Left colon (tissue), 2 donors: ENCODE measurements around the gene PTPRD. TPM values are rescaled to one million over a fixed set of nuclear protein-coding genes. Genes with fewer than 3 reads are reported as not detected.

Experiments
- ATAC-seq: fragments of 200-7000 bp; cut with Tn5 transposase; one replicate; pipeline ENCODE4 v1.9.1; 2020; ENCODE audit warnings: mild to moderate bottlenecking, moderate library complexity
- DNase-seq, 2 donors: peaks; one replicate each; pipeline ENCODE4 v3.0.0-alpha.2; 2020
- intact Hi-C, 2 donors: fragments of 100-400 bp; cut with DNase I in 1 of 2; cut with micrococcal nuclease in 1 of 2; formaldehyde crosslinking; loops; one replicate each; pipeline versions ENCODE4 v1.11.2 to v1.14.0; 2022; cut with DNase I, micrococcal nuclease
- total RNA-seq, 2 donors: library from RNA; stranded (reverse); fragmentation: NEBNext Ultra II Directional; extraction: Animal tissue kit (Norgen Biotek cat#: 25700); gene quantifications; one replicate each; pipeline ENCODE4 v1.2.1, GENCODE V29; 2021
- donor health status: DM: no; HTN: no; CAD: no.
- donor health status: DM: yes; HTN: yes; CAD: no.

The PTPRD gene
- total RNA-seq, 2 donors from 2014 or later, result 95.1 to 107 TPM

- DNase-seq (no peak), ATAC-seq (no peak)
- intact Hi-C loops, result no loop called here
These were observed 1880.3 kb downstream of the PTPRD start for GRCh38 chr9:8732367-8733075.

DNA sequence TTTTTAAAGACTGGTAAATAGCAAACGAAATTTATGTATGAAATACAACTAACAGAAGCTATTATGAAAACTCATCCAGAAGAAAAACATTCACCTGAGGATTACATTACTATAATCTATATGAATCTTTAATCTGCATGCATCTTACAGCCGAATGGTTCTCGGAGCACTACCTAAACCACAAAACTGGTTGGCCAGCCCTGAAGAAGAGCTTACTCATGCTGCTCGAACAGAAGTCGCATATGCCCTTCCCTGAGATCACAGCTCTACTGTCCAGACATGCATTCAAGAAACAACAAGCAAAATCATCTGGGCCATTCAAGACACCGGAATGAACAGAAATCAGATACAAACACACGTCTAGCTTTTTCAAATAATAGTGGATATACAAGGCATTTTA lies 1882.2 kb downstream of the PTPRD start:
- DNase-seq, result no peak
- ATAC-seq, result no peak
- intact Hi-C loops, result no loop called here

GRCh38 chr9:8728910-8729309 lies 1883.9 kb downstream of the PTPRD start:
- intact Hi-C loops, result no loop called here
- no peak for DNase-seq
- ATAC-seq, result peak; percentile 87

DNA sequence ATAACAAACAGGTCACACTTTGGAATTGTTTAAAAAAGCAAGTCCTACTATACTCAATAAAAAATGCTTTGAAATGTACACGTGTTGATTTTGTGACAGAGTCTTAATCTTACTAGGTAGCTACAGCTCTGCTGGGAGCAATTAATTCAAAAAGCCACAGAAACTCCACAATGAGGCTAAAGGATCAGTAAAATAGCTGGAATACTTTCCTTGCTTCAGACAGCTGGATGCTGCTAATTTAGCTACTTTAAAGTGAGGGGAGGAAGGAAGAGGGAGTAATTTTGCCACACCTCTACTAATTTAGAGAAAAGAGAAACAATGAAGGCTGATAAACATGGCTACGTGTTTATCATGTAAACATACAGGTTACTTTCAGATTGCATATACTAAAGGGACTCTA lies 1885.6 kb downstream of the PTPRD start:
- ATAC-seq, result no peak
- intact Hi-C loops, result no loop called here
- DNase-seq, result no peak

- intact Hi-C loops, result no loop called here
- DNase-seq (no peak), ATAC-seq (no peak)
These were observed 1886.1 kb downstream of the PTPRD start for GRCh38 chr9:8726692-8727091.

- intact Hi-C loops, result no loop called here
- ATAC-seq, result no peak
- no peak for DNase-seq
These were observed 1887.2 kb downstream of the PTPRD start for GRCh38 chr9:8725635-8726034.

DNA sequence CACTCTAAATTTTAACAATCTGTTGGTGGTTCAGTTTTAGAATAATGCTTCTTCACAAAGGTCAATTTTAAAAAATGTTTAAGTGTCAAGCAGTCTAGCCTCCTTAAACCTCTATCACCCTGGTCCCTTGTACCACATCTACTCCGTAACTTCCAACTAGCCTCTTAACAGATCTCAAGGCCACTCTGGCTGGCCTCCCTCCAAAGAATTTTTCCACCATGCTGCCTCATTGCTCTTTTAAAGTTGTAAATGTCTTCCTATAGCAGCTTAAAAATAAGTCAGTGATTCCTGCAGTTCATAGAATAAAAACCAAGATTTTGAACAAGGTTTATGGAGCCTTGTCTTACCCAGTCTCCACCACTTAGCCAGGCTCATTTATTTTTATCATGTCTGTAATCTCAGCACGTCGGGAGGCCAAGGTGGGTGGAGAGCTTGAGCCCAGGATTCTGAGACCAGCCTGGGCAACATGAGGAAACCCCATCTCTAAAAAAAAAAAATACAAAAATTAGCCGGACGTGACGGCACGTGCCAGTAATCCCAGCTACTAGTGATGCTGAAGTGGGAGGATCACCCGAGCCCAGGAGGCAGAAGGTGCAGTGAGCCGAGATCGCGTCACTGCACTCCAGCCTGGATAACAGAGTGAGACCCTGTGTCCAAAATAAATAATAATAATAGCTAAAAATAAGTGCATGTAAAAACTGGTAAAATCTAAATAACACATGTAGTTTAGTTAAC lies 1888.4 kb downstream of the PTPRD start:
- intact Hi-C loops, result no loop called here
- DNase-seq, result no peak
- no peak for ATAC-seq

- ATAC-seq (no peak), DNase-seq (no peak)
- intact Hi-C loops, result no loop called here
These were observed 1889.6 kb downstream of the PTPRD start for GRCh38 chr9:8723195-8723594.

GRCh38 chr9:8719833-8720486 lies 1892.8 kb downstream of the PTPRD start:
- no peak for ATAC-seq
- DNase-seq, result no peak
- intact Hi-C loops, result no loop called here

DNA sequence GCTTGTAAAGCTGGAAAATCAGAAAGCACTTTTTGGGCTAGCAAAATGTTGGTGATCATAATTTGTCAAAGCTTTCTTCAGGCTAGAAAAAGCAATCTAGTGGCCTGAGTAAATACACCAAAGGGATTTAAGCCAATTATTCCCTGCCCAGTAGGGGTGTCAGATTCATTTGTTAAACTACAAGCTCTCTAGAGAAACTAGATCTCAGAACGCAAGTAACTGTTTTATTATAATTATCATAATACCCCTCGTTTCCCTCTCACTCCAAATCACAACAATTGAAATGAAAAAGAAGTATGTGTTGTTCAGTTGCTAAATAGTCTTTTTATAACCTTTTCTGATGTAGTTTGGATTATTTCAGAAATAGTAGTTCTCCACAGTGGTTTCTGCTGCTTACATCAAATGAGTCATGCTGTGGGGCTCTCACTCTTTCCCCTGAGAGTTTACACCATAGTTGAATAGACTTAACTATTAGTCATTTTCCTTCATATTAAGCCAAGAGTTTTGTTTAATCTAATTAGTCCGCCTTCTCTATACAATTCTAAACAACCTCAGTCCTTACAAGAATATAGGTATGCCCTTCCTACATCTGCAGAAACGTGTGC lies 1894.6 kb downstream of the PTPRD start:
- ATAC-seq, result no peak
- intact Hi-C loops, result no loop called here

DNA sequence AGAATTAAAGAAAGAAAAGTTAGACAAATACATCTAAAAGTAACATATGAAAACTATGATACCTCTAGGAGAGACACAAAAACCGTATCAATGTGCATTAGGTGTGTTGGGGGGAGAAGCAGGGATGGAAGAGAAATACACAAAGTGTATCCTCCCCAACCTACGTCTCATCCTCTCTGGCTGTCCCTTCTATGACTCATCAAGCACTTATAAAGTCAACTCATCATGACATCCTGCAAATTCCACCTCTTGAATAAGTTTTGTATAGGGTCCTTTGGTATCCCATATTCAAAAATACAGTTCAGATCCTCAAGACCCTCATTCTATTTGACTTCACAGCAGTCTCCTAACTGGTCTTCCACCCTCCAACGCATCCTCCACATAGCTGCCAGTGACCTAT lies 1895.7 kb downstream of the PTPRD start:
- no peak for DNase-seq
- ATAC-seq, result no peak
- intact Hi-C loops, result no loop called here

More for the DNA sequence above, 1894.6 kb downstream of the PTPRD start:
- no peak for DNase-seq

DNA sequence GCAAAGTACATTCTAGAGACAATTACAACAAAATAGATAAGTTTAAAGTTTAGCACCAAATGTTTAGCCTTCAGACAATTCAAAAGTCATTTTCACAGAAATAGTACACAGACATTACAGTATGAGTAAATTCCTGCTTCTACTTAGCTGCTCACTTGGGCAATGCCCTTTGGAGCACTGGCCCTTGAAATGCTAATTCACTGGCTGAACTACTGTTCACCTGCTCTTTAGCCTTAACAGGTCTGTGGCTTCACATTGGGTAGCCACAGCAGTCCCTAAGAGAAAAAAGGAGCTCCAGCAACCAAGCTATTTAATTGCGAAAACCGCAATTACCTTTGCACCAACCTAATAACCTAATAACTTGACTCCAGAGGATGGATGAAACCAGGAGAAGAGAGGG lies 1897.0 kb downstream of the PTPRD start:
- ATAC-seq, result no peak
- no peak for DNase-seq
- intact Hi-C loops, result no loop called here

- DNase-seq (no peak), ATAC-seq (no peak)
- intact Hi-C loops, result no loop called here
These were observed 1899.0 kb downstream of the PTPRD start for GRCh38 chr9:8713811-8714165.

DNA sequence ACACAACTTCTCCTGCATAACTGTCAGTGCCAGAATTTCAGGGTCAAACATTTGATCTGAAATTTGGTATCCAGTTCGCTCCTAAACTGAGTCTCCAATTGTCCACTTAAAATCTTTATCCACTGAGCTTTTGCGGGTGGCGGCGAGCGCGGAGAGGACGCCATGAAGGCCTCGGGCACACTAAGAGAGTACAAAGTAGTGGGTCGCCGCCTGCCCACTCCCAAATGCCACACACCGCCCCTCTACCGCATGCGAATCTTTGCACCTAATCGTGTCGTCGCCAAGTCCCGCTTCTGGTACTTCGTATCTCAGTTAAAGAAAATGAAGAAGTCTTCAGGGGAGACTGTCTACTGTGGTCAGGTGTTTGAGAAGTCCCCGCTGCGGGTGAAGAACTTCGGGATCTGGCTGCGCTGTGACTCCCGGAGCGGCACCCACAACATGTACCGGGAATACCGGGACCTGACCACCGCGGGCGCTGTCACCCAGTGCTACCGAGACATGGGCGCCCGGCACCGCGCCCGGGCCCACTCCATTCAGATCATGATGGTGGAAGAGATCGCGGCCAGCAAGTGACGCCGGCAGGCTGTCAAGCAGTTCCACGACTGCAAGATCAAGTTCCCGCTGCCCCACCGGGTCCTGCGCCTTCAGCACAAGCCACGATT lies 1899.5 kb downstream of the PTPRD start:
- intact Hi-C loops, result no loop called here
- ATAC-seq (no peak), DNase-seq (no peak)

GRCh38 chr9:8709731-8710130 lies 1903.1 kb downstream of the PTPRD start:
- intact Hi-C loops, result no loop called here
- DNase-seq (no peak), ATAC-seq (no peak)

DNA sequence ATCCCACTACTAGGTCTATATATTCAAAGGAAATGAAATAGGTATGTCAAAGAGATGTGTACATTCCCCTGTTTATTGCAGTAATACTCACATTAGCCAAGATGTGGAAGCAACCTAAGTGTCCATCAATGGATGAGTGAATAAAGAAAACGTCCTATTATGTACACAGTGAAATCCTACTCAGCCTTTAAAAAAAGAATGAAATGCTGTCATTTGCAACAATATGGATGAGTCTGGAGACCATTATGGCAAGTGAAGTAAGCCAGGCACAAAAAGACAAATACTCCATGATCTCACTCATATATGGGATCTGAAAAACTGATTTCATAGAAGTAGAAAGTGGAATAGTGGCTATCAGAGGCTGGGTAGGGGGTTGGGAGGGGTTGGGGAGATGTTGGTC lies 1904.1 kb downstream of the PTPRD start:
- intact Hi-C loops, result no loop called here
- no peak for ATAC-seq
- no peak for DNase-seq

DNA sequence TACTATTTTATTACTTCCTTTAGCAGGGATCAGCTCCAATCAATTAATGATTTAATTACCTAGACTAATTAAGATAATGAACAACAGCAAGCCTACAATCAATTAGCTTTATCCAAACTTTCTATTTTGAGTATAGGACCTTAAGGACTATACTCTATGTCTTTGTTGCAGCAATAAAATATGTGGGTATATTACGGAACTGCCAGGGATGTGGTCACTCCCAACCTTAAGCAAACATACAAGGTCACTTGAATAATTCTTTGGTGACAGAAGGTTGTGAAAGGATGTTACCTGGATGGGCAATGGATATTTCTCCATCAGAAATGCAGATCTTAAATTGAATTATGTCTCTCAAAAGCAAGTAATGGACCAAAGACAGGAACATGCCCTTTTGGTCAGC lies 1905.8 kb downstream of the PTPRD start:
- intact Hi-C loops, result no loop called here
- DNase-seq (no peak), ATAC-seq (peak; percentile 93)

- peak; percentile 13 for ATAC-seq
- no peak for DNase-seq
- intact Hi-C loops, result no loop called here
These were observed 1906.3 kb downstream of the PTPRD start for GRCh38 chr9:8706531-8706930.

GRCh38 chr9:8705861-8706260 lies 1906.9 kb downstream of the PTPRD start:
- ATAC-seq (no peak), DNase-seq (no peak)
- intact Hi-C loops, result no loop called here
